KMS-11 (cell line): ENCODE results near the gene CACNA1I.
"Not testable (repeated sequence)": the region's sequence is repeated elsewhere in the genome, so short reads cannot be mapped to it uniquely, and the experiment has no call there.

ENCODE experiments used
- H2AFZ ChIP-seq: fragments of 200-600 bp; sonication (generic); 2 replicates; pipeline ENCODE4 v1.6.1; 2016; ENCODE audit warnings: antibody characterized with exemption, mixed run types, low read depth
- H3K27ac ChIP-seq: fragments of 200-600 bp; sonication (generic); 2 replicates; pipeline ENCODE4 v1.6.1; 2016; ENCODE audit warnings: mild to moderate bottlenecking, mixed run types
- H3K27me3 ChIP-seq: fragments of 200-600 bp; sonication (generic); 2 replicates; pipeline ENCODE4 v1.6.1; 2017; ENCODE audit warnings: mild to moderate bottlenecking, low read depth, mixed run types, moderate library complexity; ENCODE audit not compliant: insufficient read depth
- H3K36me3 ChIP-seq: fragments of 200-600 bp; sonication (generic); 2 replicates; pipeline ENCODE4 v1.6.1; 2017; ENCODE audit warnings: mild to moderate bottlenecking, mixed run types; ENCODE audit not compliant: insufficient read depth
- H3K4me1 ChIP-seq: fragments of 200-600 bp; sonication (generic); 2 replicates; pipeline ENCODE4 v1.6.1; 2016; ENCODE audit warnings: mild to moderate bottlenecking, low read depth, mixed run types; ENCODE audit not compliant: poor library complexity, severe bottlenecking
- H3K4me2 ChIP-seq: fragments of 200-600 bp; sonication (generic); 2 replicates; pipeline ENCODE4 v1.7.0; 2016; ENCODE audit warnings: mild to moderate bottlenecking, mixed run types
- H3K4me3 ChIP-seq: fragments of 200-600 bp; sonication (generic); IDR thresholded peaks from 2 replicates; pipeline ENCODE4 v1.6.1; 2017; ENCODE audit warnings: low read depth, low read length, mixed read lengths; ENCODE audit not compliant: insufficient read depth
- H3K79me2 ChIP-seq: fragments of 200-600 bp; sonication (generic); 2 replicates; pipeline ENCODE4 v1.6.1; 2016; ENCODE audit warnings: low read depth, mixed run types; ENCODE audit not compliant: insufficient read depth
- H3K9ac ChIP-seq: fragments of 200-600 bp; sonication (generic); 2 replicates; pipeline ENCODE4 v1.6.1; 2016; ENCODE audit warnings: mild to moderate bottlenecking, mixed run types
- H4K20me1 ChIP-seq: fragments of 200-600 bp; sonication (generic); 2 replicates; pipeline ENCODE4 v1.6.1; 2016; ENCODE audit warnings: mild to moderate bottlenecking, mixed run types; ENCODE audit not compliant: insufficient read depth
- CTCF ChIP-seq: fragments of 200-600 bp; sonication (generic); conservative IDR thresholded peaks from 2 replicates; pipeline ENCODE4 v1.6.1; 2017; ENCODE audit warnings: low read depth, mild to moderate bottlenecking, antibody characterized with exemption, low read length, moderate library complexity, mixed read lengths

CACNA1I gene

GRCh38 chr22:39731481-39731880 lies 160.9 kb downstream of the CACNA1I start:
- no peak overlapping the region for H3K4me3 ChIP-seq
- no peak overlapping the region for H3K27ac ChIP-seq
- no peaks in the 10 kb centered on the region for H4K20me1 ChIP-seq
- H3K9ac ChIP-seq, result no peak overlapping the region
- TF ChIP-seq CTCF, result no peak
- no peaks in the 10 kb centered on the region for H3K36me3 ChIP-seq
- H3K4me2 ChIP-seq, result no peak overlapping the region
- no peaks in the 10 kb centered on the region for H3K4me1 ChIP-seq
- peaks cover 22% of the 10 kb centered on the region; the same call in 1 of the 2 replicates for H3K27me3 ChIP-seq
- H3K79me2 ChIP-seq, result no peaks in the 10 kb centered on the region
- no peak overlapping the region for H2AFZ ChIP-seq

- no peaks in the 10 kb centered on the region for H4K20me1 ChIP-seq
- no peak overlapping the region for H2AFZ ChIP-seq
- H3K4me3 ChIP-seq, result no peak overlapping the region
- TF ChIP-seq CTCF, result no peak
- no peaks in the 10 kb centered on the region for H3K4me1 ChIP-seq
- H3K27ac ChIP-seq, result no peak overlapping the region
- no peak overlapping the region for H3K9ac ChIP-seq
- no peaks in the 10 kb centered on the region for H3K36me3 ChIP-seq
- peaks cover 17% of the 10 kb centered on the region; the same call in 1 of the 2 replicates for H3K27me3 ChIP-seq
- no peak overlapping the region for H3K4me2 ChIP-seq
- no peaks in the 10 kb centered on the region for H3K79me2 ChIP-seq
These were observed 161.5 kb downstream of the CACNA1I start for GRCh38 chr22:39731881-39732555.

GRCh38 chr22:39732625-39733024 lies 162.1 kb downstream of the CACNA1I start:
- no peak overlapping the region for H2AFZ ChIP-seq
- no peak for TF ChIP-seq CTCF

GRCh38 chr22:39733191-39733590 lies 162.6 kb downstream of the CACNA1I start:
- H2AFZ ChIP-seq, result no peak overlapping the region
- H3K4me3 ChIP-seq, result no peak overlapping the region
- no peak overlapping the region for H3K4me2 ChIP-seq
- H3K27me3 ChIP-seq, result peaks cover 11% of the 10 kb centered on the region; the same call in 1 of the 2 replicates
- no peaks in the 10 kb centered on the region for H3K4me1 ChIP-seq
- no peaks in the 10 kb centered on the region for H4K20me1 ChIP-seq
- H3K27ac ChIP-seq, result no peak overlapping the region
- H3K9ac ChIP-seq, result no peak overlapping the region
- no peaks in the 10 kb centered on the region for H3K36me3 ChIP-seq
- TF ChIP-seq CTCF, result no peak
- H3K79me2 ChIP-seq, result no peaks in the 10 kb centered on the region

More at GRCh38 chr22:39732625-39733024, 162.1 kb downstream of the CACNA1I start:
- Histone ChIP-seq H3K4me1 (no peaks in the 10 kb centered on the region), H3K4me2 (no peak overlapping the region), H3K27me3 (peaks cover 11% of the 10 kb centered on the region; the same call in 1 of the 2 replicates), H4K20me1 (no peaks in the 10 kb centered on the region), H3K36me3 (no peaks in the 10 kb centered on the region), H3K79me2 (no peaks in the 10 kb centered on the region), H3K27ac (no peak overlapping the region), H3K4me3 (no peak overlapping the region), H3K9ac (no peak overlapping the region)

- not testable (repeated sequence) for H3K36me3 ChIP-seq, H3K79me2 ChIP-seq, H3K9ac ChIP-seq, H3K27ac ChIP-seq, H2AFZ ChIP-seq, H4K20me1 ChIP-seq, H3K4me1 ChIP-seq, H3K4me2 ChIP-seq, H3K27me3 ChIP-seq, H3K4me3 ChIP-seq
These were observed 163.5 kb downstream of the CACNA1I start for GRCh38 chr22:39734046-39734445.
